IMR-90 (cell line): ENCODE measurements around the gene DACT2. TPM values are rescaled to one million over a fixed set of nuclear protein-coding genes. Genes with fewer than 3 reads are reported as not detected.

Source experiments
- ATAC-seq: fragments of 200-7000 bp; cut with Tn5 transposase; 2 replicates; pipeline ENCODE4 v1.9.1; 2020; ENCODE audit warnings: low read depth, mild to moderate bottlenecking, moderate library complexity
- BruUV-seq: library from RNA; stranded (reverse); fragments of 400-500 nt; replicated peaks from 2 replicates; lab custom pipeline; 2021; lab: Mats Ljungman, UMichigan
- CTCF ChIA-PET: fragments of 300-600 bp; formaldehyde crosslinking; extraction: SDS; loops from one replicate; lab custom pipeline; 2021; ENCODE audit warnings: antibody characterized with exemption; lab: Yijun Ruan, JAX
- POLR2A ChIA-PET: fragments of 300-600 bp; sonication (Branson Sonifier 250); formaldehyde crosslinking; loops from one replicate; lab custom pipeline; 2022; ENCODE audit warnings: antibody characterized with exemption; ENCODE audit not compliant: unreplicated experiment; lab: Charles Lee
- DNase-seq: peaks from one replicate; pipeline ENCODE4 v3.0.0; 2013
- H2AFZ ChIP-seq: replicated peaks from 2 replicates; pipeline ENCODE3; 2013; ENCODE audit warnings: low read length, mild to moderate bottlenecking; ENCODE audit not compliant: poor library complexity
- H2AK5ac ChIP-seq: 2 replicates; pipeline ENCODE4 v1.6.1; 2013; ENCODE audit warnings: low read depth, low read length, inconsistent platforms
- H2AK9ac ChIP-seq: replicated peaks from 2 replicates; pipeline ENCODE3; 2013; ENCODE audit warnings: mild to moderate bottlenecking, low read depth, low read length, moderate library complexity; ENCODE audit not compliant: poor library complexity
- H2BK120ac ChIP-seq: 2 replicates; pipeline ENCODE4 v1.6.1; 2013; ENCODE audit warnings: low read depth, low read length, inconsistent platforms
- H2BK15ac ChIP-seq: 3 replicates; pipeline ENCODE4 v1.6.1; 2013; ENCODE audit warnings: low read depth, low read length, inconsistent platforms
- H2BK20ac ChIP-seq: 2 replicates; pipeline ENCODE4 v1.6.1; 2013; ENCODE audit warnings: low read depth, mild to moderate bottlenecking, inconsistent platforms, low read length, moderate library complexity
- H2BK5ac ChIP-seq: 2 replicates; pipeline ENCODE4 v1.6.1; 2013; ENCODE audit warnings: mild to moderate bottlenecking, low read depth, low read length, inconsistent platforms; ENCODE audit not compliant: poor library complexity, severe bottlenecking
- H3K14ac ChIP-seq: replicated peaks from 2 replicates; pipeline ENCODE4 v1.6.1; 2013; ENCODE audit warnings: low read depth, low read length, inconsistent platforms
- H3K18ac ChIP-seq: 2 replicates; pipeline ENCODE4 v1.6.1; 2013; ENCODE audit warnings: low read depth, low read length, control low read depth
- H3K23ac ChIP-seq: 2 replicates; pipeline ENCODE4 v1.6.1; 2013; ENCODE audit warnings: low read depth, low read length, inconsistent platforms
- H3K27ac ChIP-seq: 2 replicates; pipeline ENCODE4 v1.5.1; 2013; ENCODE audit warnings: mild to moderate bottlenecking, control low read depth, low read length; ENCODE audit not compliant: insufficient read depth
- H3K27me3 ChIP-seq: 2 replicates; pipeline ENCODE4 v1.6.1; 2013; ENCODE audit warnings: low read length; ENCODE audit not compliant: control insufficient read depth, insufficient read depth
- H3K36me3 ChIP-seq: 2 replicates; pipeline ENCODE4 v1.6.1; 2013; ENCODE audit warnings: low read length, mixed read lengths; ENCODE audit not compliant: control insufficient read depth, insufficient read depth
- H3K4ac ChIP-seq: 2 replicates; pipeline ENCODE4 v1.6.1; 2013; ENCODE audit warnings: low read depth, low read length, inconsistent platforms
- H3K4me1 ChIP-seq: 2 replicates; pipeline ENCODE4 v1.6.1; 2013; ENCODE audit warnings: low read length, mixed read lengths; ENCODE audit not compliant: control insufficient read depth, insufficient read depth
- H3K4me2 ChIP-seq: 2 replicates; pipeline ENCODE4 v1.6.1; 2013; ENCODE audit warnings: low read depth, mild to moderate bottlenecking, control low read depth, low read length, moderate library complexity
- H3K4me3 ChIP-seq: 2 replicates; pipeline ENCODE4 v1.5.1; 2013; ENCODE audit warnings: low read depth, mild to moderate bottlenecking, control low read depth, low read length, moderate library complexity; ENCODE audit not compliant: insufficient read depth
- H3K56ac ChIP-seq: 2 replicates; pipeline ENCODE4 v1.6.1; 2013; ENCODE audit warnings: low read length, inconsistent platforms; ENCODE audit not compliant: insufficient read depth; ENCODE audit errors: extremely low read depth
- H3K79me1 ChIP-seq, 2 experiments: 2 replicates each; pipeline ENCODE4 v1.6.1; 2013; ENCODE audit warnings: low read length in 2 of 2, inconsistent platforms in 1 of 2, low read depth in 1 of 2
- H3K9ac ChIP-seq: 2 replicates; pipeline ENCODE4 v1.6.1; 2013; ENCODE audit warnings: low read depth, low read length, control low read depth
- H3K9me1 ChIP-seq: 2 replicates; pipeline ENCODE4 v1.6.1; 2013; ENCODE audit warnings: low read length, inconsistent platforms; ENCODE audit not compliant: insufficient read depth
- H3K9me3 ChIP-seq: 2 replicates; pipeline ENCODE4 v1.6.1; 2013; ENCODE audit warnings: low read length; ENCODE audit not compliant: control insufficient read depth, insufficient read depth
- H4K20me1 ChIP-seq: 2 replicates; pipeline ENCODE4 v1.6.1; 2013; ENCODE audit warnings: low read length, inconsistent platforms; ENCODE audit not compliant: insufficient read depth
- H4K5ac ChIP-seq: 2 replicates; pipeline ENCODE4 v1.6.1; 2013; ENCODE audit warnings: mild to moderate bottlenecking, low read depth, low read length, control low read depth
- H4K8ac ChIP-seq, 2 experiments: 2 replicates each; pipeline ENCODE4 v1.6.1; 2013; ENCODE audit warnings: low read depth in 2 of 2, low read length in 2 of 2, control low read depth in 1 of 2, inconsistent platforms in 1 of 2
- H4K91ac ChIP-seq: 2 replicates; pipeline ENCODE4 v1.6.1; 2013; ENCODE audit warnings: low read depth, low read length, inconsistent platforms; ENCODE audit not compliant: insufficient read depth
- POLR2A ChIP-seq: IDR thresholded peaks from 2 replicates; pipeline ENCODE4 v1.6.1; 2012; ENCODE audit warnings: mild to moderate bottlenecking, low read depth, low read length
- RAD21 ChIP-seq: IDR thresholded peaks from 2 replicates; pipeline ENCODE4 v1.6.1; 2012; ENCODE audit warnings: low read length, improper control_type of control experiment
- RCOR1 ChIP-seq: IDR thresholded peaks from 2 replicates; pipeline ENCODE4 v1.6.1; 2012; ENCODE audit warnings: mild to moderate bottlenecking, low read length, improper control_type of control experiment; ENCODE audit not compliant: insufficient replicate concordance
- WGBS, 2 experiments: methylation state at CpG; one replicate each; pipeline versions ENCODE4 v1.1.5 to v1.1.7; 2013; ENCODE audit warnings: missing lambda C conversion rate in 2 of 2; ENCODE audit not compliant: insufficient read length in 1 of 2; ENCODE audit errors: extremely low coverage in 2 of 2; 5-methylcytosine and 5-hydroxymethylcytosine counted together
- dilution Hi-C: fragments of 300-500 bp; cut with HindIII; formaldehyde crosslinking; loops from one replicate; pipeline ENCODE4 v1.14.3; 2018; ENCODE audit warnings: low sequenced_read_pairs; ENCODE audit not compliant: unreplicated experiment
- in situ Hi-C: fragments of 300-500 bp; cut with MboI; formaldehyde crosslinking; loops from 3 replicates; pipeline ENCODE4 v1.14.3; 2019; ENCODE audit warnings: low sequenced_read_pairs, inconsistent platforms, mixed read lengths
- intact Hi-C: fragments of 100-400 bp; cut with micrococcal nuclease; formaldehyde crosslinking; loops from 2 replicates; pipeline ENCODE4 v1.10.0; 2022
- polyA plus RNA-seq, 3 experiments: library from polyadenylated mRNA; depleted of rRNA; stranded (reverse); fragments of >200 nt; gene quantifications; 2 replicates each; pipeline ENCODE4 v1.2.3, GENCODE V29; 2012; ENCODE audit warnings: low replicate concordance in 1 of 3
- total RNA-seq: library from RNA; depleted of rRNA; stranded (reverse); fragments of >200 nt; gene quantifications from 2 replicates; pipeline ENCODE4 v1.2.3, GENCODE V29; 2012
- TF ChIP-seq, protein P1 (sequence below): fragments of 150-350 bp; IDR thresholded peaks from 2 replicates; pipeline ENCODE4 v1.6.1; 2017; ENCODE audit warnings: mild to moderate bottlenecking, antibody characterized with exemption, low read length, low read depth
- TF ChIP-seq, protein P2 (sequence below): conservative IDR thresholded peaks from 2 replicates; pipeline ENCODE4 v1.5.1; 2012; ENCODE audit warnings: mild to moderate bottlenecking, low read depth, low read length, improper control_type of control experiment
- TF ChIP-seq, protein P3 (sequence below): fragments of 150-350 bp; IDR thresholded peaks from 2 replicates; pipeline ENCODE4 v1.6.1; 2016; ENCODE audit warnings: low read depth, mild to moderate bottlenecking, low read length, moderate library complexity, borderline replicate concordance

Gene DACT2
- total and polyA plus RNA-seq, 2 of the 4 experiments (the other 2 are of a cell fraction) = not detected

DNA sequence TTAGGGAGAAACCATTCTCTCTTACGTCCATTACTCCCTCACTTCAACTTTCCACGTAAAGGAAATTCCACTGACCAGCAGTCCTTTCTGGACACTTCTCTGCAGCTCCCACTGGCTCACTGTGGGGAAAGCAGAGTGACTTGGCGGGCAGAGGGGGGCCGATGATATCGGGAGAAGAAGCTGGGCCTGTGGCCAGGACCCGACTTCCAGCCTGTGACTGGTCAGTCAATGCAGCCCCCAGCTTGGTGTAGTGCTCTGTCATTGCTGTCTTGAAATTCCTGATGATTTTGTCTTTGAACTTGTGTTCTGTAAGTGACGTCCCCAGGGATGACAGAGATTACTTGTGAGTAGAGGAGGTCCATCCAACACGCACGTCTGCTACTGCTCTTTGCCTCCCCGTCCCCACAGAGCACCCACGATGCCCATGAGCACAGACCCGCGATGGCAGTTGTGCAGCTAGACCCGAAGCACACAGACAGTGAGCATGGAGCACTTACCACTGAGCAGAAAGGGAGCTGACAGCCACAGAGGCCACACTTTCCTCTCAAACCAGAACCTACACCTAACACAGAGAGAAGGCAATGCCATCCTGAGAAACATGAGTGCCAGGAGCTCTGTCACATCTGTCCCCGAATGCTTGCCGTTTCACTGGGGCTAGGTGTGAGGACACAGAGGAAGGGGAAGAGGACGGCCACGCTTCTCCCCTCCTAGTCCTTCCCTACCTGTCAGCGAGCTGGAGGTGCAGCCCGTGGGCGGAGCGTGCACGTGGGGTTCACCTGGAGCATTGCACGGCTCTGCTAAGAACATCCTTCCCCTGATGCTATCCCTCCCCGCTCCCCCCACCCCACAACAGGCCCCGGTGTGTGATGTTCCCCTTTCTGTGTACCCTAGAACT is 25.7 kb downstream of the DACT2 start:
- no peak overlapping the region for H4K91ac ChIP-seq
- no peak overlapping the region for H2AK9ac ChIP-seq
- H2BK15ac ChIP-seq = no peak overlapping the region
- no peak overlapping the region for H4K5ac ChIP-seq
- no TSS peak for BruUV-seq
- peaks cover 26% of the 10 kb centered on the region for H3K9me3 ChIP-seq
- H3K27ac ChIP-seq = no peak overlapping the region
- H3K23ac ChIP-seq = no peak overlapping the region
- no peak overlapping the region for H3K14ac ChIP-seq
- CTCF ChIA-PET = no interaction called here
- H3K9me1 ChIP-seq = no peaks in the 10 kb centered on the region
- WGBS, 2 experiments = 0% methylated on average over 4 of the region's 26 CpGs; no CpG with 5 or more reads in 1 of the 2 experiments
- intact Hi-C loops (no loop called here), dilution Hi-C loops (no loop called here), in situ Hi-C loops (no loop called here)
- no peak overlapping the region for H2BK120ac ChIP-seq
- H3K18ac ChIP-seq = no peak overlapping the region
- no peaks in the 10 kb centered on the region for H3K79me1 ChIP-seq
- no peak overlapping the region for H3K4me2 ChIP-seq
- POLR2A ChIA-PET = no interaction called here
- H3K56ac ChIP-seq = no peak overlapping the region
- ATAC-seq = no peak
- H2AK5ac ChIP-seq = no peak overlapping the region
- no peak overlapping the region for H2AFZ ChIP-seq
- no peaks in the 10 kb centered on the region for H3K4me1 ChIP-seq
- H3K36me3 ChIP-seq = no peaks in the 10 kb centered on the region
- H3K4ac ChIP-seq = no peak overlapping the region
- H3K27me3 ChIP-seq = no peaks in the 10 kb centered on the region
- no peak overlapping the region for H3K4me3 ChIP-seq
- TF ChIP-seq RAD21 (no peak), POLR2A (no peak), RCOR1 (no peak)
- TF ChIP-seq, protein P1, sequence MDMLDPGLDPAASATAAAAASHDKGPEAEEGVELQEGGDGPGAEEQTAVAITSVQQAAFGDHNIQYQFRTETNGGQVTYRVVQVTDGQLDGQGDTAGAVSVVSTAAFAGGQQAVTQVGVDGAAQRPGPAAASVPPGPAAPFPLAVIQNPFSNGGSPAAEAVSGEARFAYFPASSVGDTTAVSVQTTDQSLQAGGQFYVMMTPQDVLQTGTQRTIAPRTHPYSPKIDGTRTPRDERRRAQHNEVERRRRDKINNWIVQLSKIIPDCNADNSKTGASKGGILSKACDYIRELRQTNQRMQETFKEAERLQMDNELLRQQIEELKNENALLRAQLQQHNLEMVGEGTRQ = no peak
- TF ChIP-seq, protein P2, sequence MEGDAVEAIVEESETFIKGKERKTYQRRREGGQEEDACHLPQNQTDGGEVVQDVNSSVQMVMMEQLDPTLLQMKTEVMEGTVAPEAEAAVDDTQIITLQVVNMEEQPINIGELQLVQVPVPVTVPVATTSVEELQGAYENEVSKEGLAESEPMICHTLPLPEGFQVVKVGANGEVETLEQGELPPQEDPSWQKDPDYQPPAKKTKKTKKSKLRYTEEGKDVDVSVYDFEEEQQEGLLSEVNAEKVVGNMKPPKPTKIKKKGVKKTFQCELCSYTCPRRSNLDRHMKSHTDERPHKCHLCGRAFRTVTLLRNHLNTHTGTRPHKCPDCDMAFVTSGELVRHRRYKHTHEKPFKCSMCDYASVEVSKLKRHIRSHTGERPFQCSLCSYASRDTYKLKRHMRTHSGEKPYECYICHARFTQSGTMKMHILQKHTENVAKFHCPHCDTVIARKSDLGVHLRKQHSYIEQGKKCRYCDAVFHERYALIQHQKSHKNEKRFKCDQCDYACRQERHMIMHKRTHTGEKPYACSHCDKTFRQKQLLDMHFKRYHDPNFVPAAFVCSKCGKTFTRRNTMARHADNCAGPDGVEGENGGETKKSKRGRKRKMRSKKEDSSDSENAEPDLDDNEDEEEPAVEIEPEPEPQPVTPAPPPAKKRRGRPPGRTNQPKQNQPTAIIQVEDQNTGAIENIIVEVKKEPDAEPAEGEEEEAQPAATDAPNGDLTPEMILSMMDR = no peak
- TF ChIP-seq, protein P3, sequence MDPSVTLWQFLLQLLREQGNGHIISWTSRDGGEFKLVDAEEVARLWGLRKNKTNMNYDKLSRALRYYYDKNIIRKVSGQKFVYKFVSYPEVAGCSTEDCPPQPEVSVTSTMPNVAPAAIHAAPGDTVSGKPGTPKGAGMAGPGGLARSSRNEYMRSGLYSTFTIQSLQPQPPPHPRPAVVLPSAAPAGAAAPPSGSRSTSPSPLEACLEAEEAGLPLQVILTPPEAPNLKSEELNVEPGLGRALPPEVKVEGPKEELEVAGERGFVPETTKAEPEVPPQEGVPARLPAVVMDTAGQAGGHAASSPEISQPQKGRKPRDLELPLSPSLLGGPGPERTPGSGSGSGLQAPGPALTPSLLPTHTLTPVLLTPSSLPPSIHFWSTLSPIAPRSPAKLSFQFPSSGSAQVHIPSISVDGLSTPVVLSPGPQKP = no peak
- H2BK5ac ChIP-seq = no peak overlapping the region
- H3K9ac ChIP-seq = no peak overlapping the region
- DNase-seq = no peak
- no peak overlapping the region for H2BK20ac ChIP-seq
- no peaks in the 10 kb centered on the region for H4K20me1 ChIP-seq
- no peak overlapping the region for H4K8ac ChIP-seq
